Common myeloid progenitor, CD34-positive (primary cell): ENCODE measurements around the gene PIK3R2.

Experiments
- CTCF ChIA-PET: fragments of 350-600 bp; sonication (Branson Sonifier 250); formaldehyde crosslinking; loops from one replicate; lab custom pipeline; 2021; ENCODE audit warnings: antibody characterized with exemption; lab: Charles Lee
- POLR2A ChIA-PET: fragments of 350-600 bp; sonication (Branson Sonifier 250); formaldehyde crosslinking; loops from one replicate; lab custom pipeline; 2021; ENCODE audit warnings: antibody characterized with exemption; lab: Charles Lee
- DNase-seq, 3 donors: peaks; one replicate each; pipeline versions ENCODE4 v3.0.0 to v3.0.0-alpha.2; 2013
- H3K27ac ChIP-seq, 2 experiments: 1 replicate in 1 of 2; 2 replicates in 1 of 2; pipeline ENCODE4 v1.7.0; 2013; ENCODE audit warnings: inconsistent platforms in 2 of 2, low read length in 2 of 2, mild to moderate bottlenecking in 2 of 2, low read depth in 1 of 2, moderate library complexity in 1 of 2; ENCODE audit not compliant: severe bottlenecking in 2 of 2, insufficient read depth in 1 of 2, poor library complexity in 1 of 2
- H3K27me3 ChIP-seq, 5 experiments: replicated peaks in 2 of 5; 1 replicate in 3 of 5; 2 replicates in 2 of 5; pipeline versions ENCODE4 v1.6.1 to v1.7.0; 2013; ENCODE audit warnings: low read length in 4 of 5, mild to moderate bottlenecking in 2 of 5, moderate library complexity in 2 of 5, inconsistent platforms in 1 of 5; ENCODE audit not compliant: insufficient read depth in 5 of 5, control insufficient read depth in 4 of 5
- H3K36me3 ChIP-seq, 4 experiments: 1 replicate in 2 of 4; 2 replicates in 2 of 4; pipeline versions ENCODE4 v1.6.1 to v1.7.0; 2013; ENCODE audit warnings: low read length in 3 of 4, control low read depth in 1 of 4, mild to moderate bottlenecking in 1 of 4; ENCODE audit not compliant: control insufficient read depth in 4 of 4, insufficient read depth in 4 of 4
- H3K4me1 ChIP-seq, 4 experiments: 1 replicate in 3 of 4; 2 replicates in 1 of 4; pipeline versions ENCODE4 v1.6.1 to v1.7.1; 2013; ENCODE audit warnings: low read length in 3 of 4, mild to moderate bottlenecking in 3 of 4, control low read depth in 1 of 4, inconsistent platforms in 1 of 4, moderate library complexity in 1 of 4; ENCODE audit not compliant: control insufficient read depth in 4 of 4, insufficient read depth in 4 of 4; ENCODE audit errors: control extremely low read depth in 1 of 4
- H3K4me3 ChIP-seq, 7 experiments: 1 replicate in 4 of 7; 2 replicates in 3 of 7; pipeline versions ENCODE4 v1.5.1 to v1.7.0; 2013; ENCODE audit warnings: mild to moderate bottlenecking in 7 of 7, low read length in 6 of 7, moderate library complexity in 6 of 7, inconsistent platforms in 2 of 7, low read depth in 2 of 7, control low read depth in 1 of 7; ENCODE audit not compliant: insufficient read depth in 4 of 7, control insufficient read depth in 1 of 7; ENCODE audit errors: extremely low read depth in 1 of 7
- H3K9me3 ChIP-seq, 5 experiments: 1 replicate in 4 of 5; 2 replicates in 1 of 5; pipeline versions ENCODE4 v1.6.1 to v1.7.1; 2013; ENCODE audit warnings: low read length in 4 of 5, mild to moderate bottlenecking in 2 of 5, inconsistent platforms in 1 of 5, low read depth in 1 of 5, moderate library complexity in 1 of 5; ENCODE audit not compliant: control insufficient read depth in 4 of 5, insufficient read depth in 2 of 5; ENCODE audit errors: control extremely low read depth in 1 of 5
- WGBS: methylation state at CpG from one replicate; pipeline ENCODE4 v1.1.5; 2013; ENCODE audit not compliant: insufficient coverage; 5-methylcytosine and 5-hydroxymethylcytosine counted together

PIK3R2 gene

DNA sequence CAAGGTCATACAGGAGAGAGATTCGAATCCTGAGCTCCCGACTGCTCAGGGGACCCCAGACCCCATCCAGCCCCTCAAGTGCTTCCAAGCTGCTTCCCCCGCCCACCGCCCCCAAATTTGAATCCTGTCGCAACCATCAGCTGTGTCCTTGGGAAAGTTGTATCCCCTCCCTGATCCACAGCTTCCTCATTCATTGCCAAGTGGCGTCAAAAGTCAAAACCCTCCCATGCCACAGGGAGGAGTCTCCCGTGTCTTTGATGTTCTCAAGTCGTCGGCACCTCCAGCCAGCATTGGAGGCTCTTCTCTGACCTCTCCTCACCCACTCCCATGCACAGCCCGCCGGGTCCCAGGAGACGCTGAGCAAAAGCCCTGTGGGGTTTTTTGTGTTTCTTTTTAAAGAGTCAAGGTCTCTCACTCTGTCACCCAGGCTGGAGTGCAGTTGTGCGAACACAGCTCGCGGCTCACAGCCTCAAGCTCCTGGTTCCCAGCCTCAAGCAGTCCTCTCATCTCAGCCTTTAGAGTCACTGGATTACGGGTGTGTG is 17.8 kb downstream of the PIK3R2 start:
- 86% methylated on average over 5 of the region's 16 CpGs for WGBS
- H3K27me3 ChIP-seq, result peaks cover 0 to 3% (median 0%) of the 10 kb centered on the region in 5 experiments
- CTCF ChIA-PET, result interaction anchor here (0.6 to 2.7 kb wide), 7 partner anchors 11 to 82 kb away, joined by 3 to 8 read pairs (median 4); partner anchors contain the start of gene MPV17L2
- H3K4me3 ChIP-seq, result no peak overlapping the region
- no peak overlapping the region for H3K27ac ChIP-seq
- H3K36me3 ChIP-seq, result peaks cover 5 to 40% (median 25%) of the 10 kb centered on the region in 4 experiments
- POLR2A ChIA-PET, result no interaction called here
- no peaks in the 10 kb centered on the region for H3K9me3 ChIP-seq
- peaks cover 0 to 43% (median 30%) of the 10 kb centered on the region in 4 experiments for H3K4me1 ChIP-seq
- DNase-seq, result no peak

DNA sequence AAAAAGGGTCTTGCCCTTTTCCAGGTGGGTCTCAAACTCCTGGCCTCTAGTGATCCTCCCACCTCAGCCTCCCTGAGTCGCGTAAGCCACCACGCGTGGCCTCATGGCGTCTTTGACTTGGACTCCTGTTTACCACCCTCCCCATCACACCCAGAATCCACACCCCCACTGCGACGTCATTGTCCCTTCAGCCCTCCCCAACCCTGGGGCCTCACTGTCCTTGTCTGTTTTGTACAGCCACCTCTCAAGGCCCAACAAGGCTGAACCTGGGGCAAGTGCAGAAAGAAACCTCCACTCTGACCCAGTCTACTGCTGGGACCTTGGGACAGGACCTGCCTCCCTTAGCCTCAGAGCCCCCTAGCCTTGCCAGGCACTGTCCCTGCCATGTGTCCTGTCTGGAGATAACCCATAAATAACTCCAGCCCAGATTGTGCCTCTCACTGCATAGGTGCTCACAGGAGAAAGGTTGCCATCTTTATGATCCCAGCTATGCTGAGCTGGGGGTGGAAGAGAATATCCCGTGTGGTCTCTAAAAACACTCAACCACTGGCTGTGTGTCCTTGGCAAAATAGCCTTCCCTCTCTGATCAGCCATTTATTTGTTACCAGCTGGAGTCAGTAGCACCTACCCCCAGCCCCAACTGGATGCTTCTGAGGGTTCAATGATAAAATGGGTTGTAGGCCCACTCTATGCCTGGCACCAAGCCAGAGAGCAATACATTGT is 18.8 kb downstream of the PIK3R2 start:
- Histone ChIP-seq H3K9me3 (no peaks in the 10 kb centered on the region), H3K4me3 (no peak overlapping the region), H3K27ac (no peak overlapping the region), H3K36me3 (peaks cover 4 to 32% (median 18%) of the 10 kb centered on the region in 4 experiments), H3K27me3 (peaks cover 0 to 3% (median 0%) of the 10 kb centered on the region in 5 experiments), H3K4me1 (peaks cover 0 to 45% (median 30%) of the 10 kb centered on the region in 4 experiments)
- ChIA-PET POLR2A (no interaction called here), CTCF (interaction anchor here (0.8 to 1.6 kb wide), 4 partner anchors 8 to 59 kb away, joined by 3 to 7 read pairs (median 6); no protein-coding TSS in a partner anchor)
- WGBS, result 95% methylated on average over 8 of the region's 8 CpGs
- no peak for DNase-seq

DNA sequence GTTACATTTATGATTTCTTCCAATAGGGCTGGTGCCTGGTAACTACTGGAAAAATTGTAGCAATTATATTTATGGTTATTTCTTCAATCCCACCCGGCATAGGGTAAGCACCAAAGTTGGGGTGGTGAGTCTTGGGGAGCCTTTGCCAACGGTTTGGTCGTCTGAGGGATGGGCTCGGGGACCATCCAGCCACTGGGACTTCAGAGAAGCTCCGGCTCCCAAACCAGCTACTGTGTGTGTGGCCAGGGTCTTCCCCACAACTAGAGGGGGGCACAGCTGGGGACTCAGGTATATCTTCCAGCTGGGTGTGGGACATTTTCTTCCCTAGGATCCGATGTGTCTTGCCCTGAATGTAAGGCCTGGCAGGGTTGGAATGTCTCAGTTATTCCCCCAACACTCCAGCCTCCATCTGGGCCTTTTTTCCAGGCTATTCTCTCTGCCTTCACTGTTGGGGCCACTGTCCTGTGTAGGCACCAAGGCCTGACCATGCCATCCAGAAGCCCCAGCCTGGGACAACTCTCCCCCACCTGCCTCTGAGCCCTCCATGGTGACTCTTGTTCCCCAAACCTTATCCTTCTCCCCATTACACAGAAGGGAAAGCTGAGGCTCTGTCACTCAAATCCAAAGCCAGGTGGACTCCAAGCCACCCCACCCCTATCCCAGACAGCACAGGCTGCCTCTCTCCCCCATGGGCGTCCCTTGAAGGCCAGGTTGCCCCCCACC is 19.5 kb downstream of the PIK3R2 start:
- peaks cover 0 to 3% (median 0%) of the 10 kb centered on the region in 5 experiments for H3K27me3 ChIP-seq
- peaks cover 0 to 45% (median 30%) of the 10 kb centered on the region in 4 experiments for H3K4me1 ChIP-seq
- H3K9me3 ChIP-seq, result no peaks in the 10 kb centered on the region
- CTCF ChIA-PET, result interaction anchor here (1.4 to 1.6 kb wide), 2 partner anchors 9 to 11 kb away, joined by 6 to 7 read pairs; no protein-coding TSS in a partner anchor
- H3K36me3 ChIP-seq, result peaks cover 0 to 29% (median 13%) of the 10 kb centered on the region in 4 experiments
- no peak overlapping the region for H3K4me3 ChIP-seq
- DNase-seq, result no peak
- WGBS, result 88% methylated on average over 6 of the region's 7 CpGs
- peak overlapping the region in 1 of 2 experiments; percentile 54 for H3K27ac ChIP-seq
- POLR2A ChIA-PET, result no interaction called here

DNA sequence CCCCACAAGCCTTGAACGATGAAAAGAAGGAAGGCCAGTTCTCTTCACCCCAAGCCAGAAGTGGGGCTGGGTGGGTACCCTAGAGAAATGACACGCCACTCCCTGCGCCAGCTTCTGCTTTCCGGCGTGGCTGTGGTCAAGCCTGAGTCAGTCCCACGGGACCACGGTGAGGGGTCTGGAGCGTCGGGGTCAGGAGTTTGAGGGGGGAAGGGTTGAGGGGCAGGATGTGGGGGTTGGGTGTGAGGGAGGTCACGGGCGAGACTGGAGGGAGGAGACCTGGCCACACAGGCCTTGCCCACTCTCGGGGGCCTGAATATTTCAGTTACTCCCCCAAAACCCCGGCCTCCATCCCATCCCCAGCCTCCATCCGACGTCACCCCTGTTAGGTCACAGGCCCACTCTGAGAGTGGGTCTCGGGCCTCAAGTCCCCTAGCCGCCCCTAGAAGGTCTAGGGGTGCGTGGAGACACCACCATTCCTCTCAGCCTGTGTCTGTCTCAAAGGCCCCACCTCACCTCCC is 20.1 kb downstream of the PIK3R2 start:
- Histone ChIP-seq H3K36me3 (peaks cover 0 to 27% (median 10%) of the 10 kb centered on the region in 4 experiments), H3K27ac (peak overlapping the region in 1 of 2 experiments; percentile 54), H3K4me3 (peak overlapping the region in 5 of 7 experiments; percentile 64 to 91 (median 79)), H3K4me1 (peaks cover 0 to 45% (median 30%) of the 10 kb centered on the region in 4 experiments), H3K9me3 (no peaks in the 10 kb centered on the region), H3K27me3 (peaks cover 0 to 3% (median 0%) of the 10 kb centered on the region in 5 experiments)
- ChIA-PET POLR2A (no interaction called here), CTCF (interaction anchor here (1.4 to 1.6 kb wide), 2 partner anchors 9 to 12 kb away, joined by 6 to 7 read pairs; no protein-coding TSS in a partner anchor)
- peak in 2 of 3 donors; percentile 74 to 83 for DNase-seq
- 16% methylated on average over 6 of the region's 18 CpGs for WGBS

DNA sequence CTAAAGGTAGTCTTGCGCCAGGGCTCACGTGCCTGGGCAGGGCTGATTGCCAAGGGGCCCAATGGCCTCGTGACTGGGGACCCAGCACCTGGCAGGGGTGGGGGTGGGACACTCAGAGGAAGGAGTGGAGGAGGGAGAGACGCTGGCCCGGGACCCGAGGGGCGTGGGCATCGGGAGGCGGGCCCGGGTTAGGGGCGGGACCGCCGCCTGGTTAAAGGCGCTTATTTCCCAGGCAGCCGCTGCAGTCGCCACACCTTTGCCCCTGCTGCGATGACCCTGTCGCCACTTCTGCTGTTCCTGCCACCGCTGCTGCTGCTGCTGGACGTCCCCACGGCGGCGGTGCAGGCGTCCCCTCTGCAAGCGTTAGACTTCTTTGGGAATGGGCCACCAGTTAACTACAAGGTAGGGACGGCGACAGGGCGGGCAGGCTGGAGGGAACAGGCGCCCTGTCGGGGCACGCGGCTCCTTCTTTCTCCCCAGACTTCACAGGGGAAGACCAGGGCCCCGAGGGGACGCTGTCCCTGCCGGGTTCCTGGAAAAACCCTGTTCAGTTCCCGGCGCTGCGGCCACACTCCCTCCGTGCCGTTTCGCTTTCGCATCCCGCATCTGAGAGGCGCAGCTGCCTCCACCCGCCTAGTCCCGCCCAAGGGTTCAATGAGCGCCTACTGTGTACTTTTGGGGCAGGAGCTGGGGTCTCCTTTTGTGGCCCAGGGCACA is 20.8 kb downstream of the PIK3R2 start, which contains the start of gene IFI30:
IFI30 (plus strand) TSS at position 242 of the 717 bp plus-strand sequence; CDS start at position 271, 29 bp downstream.
- WGBS, result 0% methylated on average over 44 of the region's 47 CpGs
- Histone ChIP-seq H3K4me3 (peak within 1 kb of the TSS; percentile 50 to 91 (median 79)), H3K9me3 (no peaks in the 10 kb centered on the region), H3K27me3 (peaks cover 0 to 3% (median 0%) of the 10 kb centered on the region in 5 experiments), H3K27ac (peak within 1 kb of the TSS in 1 of 2 experiments; percentile 54), H3K36me3 (peaks cover 0 to 21% (median 9%) of the 10 kb centered on the region in 4 experiments), H3K4me1 (peaks cover 0 to 45% (median 30%) of the 10 kb centered on the region in 4 experiments)
- CTCF ChIA-PET, result interaction anchor here (0.7 to 4.5 kb wide), 7 partner anchors 12 to 88 kb away, joined by 3 to 18 read pairs (median 3); partner anchors contain the start of gene PIK3R2
- peak; percentile 77 to 89 (median 84) for DNase-seq
- POLR2A ChIA-PET, result no interaction called here

DNA sequence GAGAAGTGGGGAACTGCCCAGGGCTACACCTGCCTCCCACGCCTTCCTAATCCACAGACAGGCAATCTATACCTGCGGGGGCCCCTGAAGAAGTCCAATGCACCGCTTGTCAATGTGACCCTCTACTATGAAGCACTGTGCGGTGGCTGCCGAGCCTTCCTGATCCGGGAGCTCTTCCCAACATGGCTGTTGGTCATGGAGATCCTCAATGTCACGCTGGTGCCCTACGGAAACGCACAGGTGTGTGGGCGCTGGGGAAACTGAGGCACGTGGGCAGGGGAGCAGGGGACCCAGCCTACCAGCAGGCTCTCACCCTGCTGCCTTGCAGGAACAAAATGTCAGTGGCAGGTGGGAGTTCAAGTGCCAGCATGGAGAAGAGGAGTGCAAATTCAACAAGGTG is 22.0 kb downstream of the PIK3R2 start:
- peaks cover 0 to 3% (median 0%) of the 10 kb centered on the region in 5 experiments for H3K27me3 ChIP-seq
- H3K27ac ChIP-seq, result no peak overlapping the region
- CTCF ChIA-PET, result interaction anchor here (0.6 to 4.5 kb wide), 6 partner anchors 11 to 86 kb away, joined by 3 to 18 read pairs (median 3); partner anchors contain the start of gene PIK3R2
- DNase-seq, result no peak
- H3K4me3 ChIP-seq, result peak overlapping the region in 2 of 7 experiments; percentile 10 to 26
- WGBS, result 81% methylated on average over 7 of the region's 11 CpGs
- H3K36me3 ChIP-seq, result peaks cover 0 to 13% (median 4%) of the 10 kb centered on the region in 4 experiments
- no peaks in the 10 kb centered on the region for H3K9me3 ChIP-seq
- POLR2A ChIA-PET, result no interaction called here
- H3K4me1 ChIP-seq, result peaks cover 0 to 45% (median 24%) of the 10 kb centered on the region in 4 experiments
